Left lobe of liver (tissue), 2 donors: ENCODE measurements around the gene FAF2. TPM values are rescaled to one million over a fixed set of nuclear protein-coding genes. Genes with fewer than 3 reads are reported as not detected.
"Not testable (repeated sequence)": the region's sequence is repeated elsewhere in the genome, so short reads cannot be mapped to it uniquely, and the experiment has no call there.

Source experiments
- ATAC-seq: fragments of 200-7000 bp; cut with Tn5 transposase; one replicate; pipeline ENCODE4 v1.9.1; 2020; ENCODE audit warnings: mild to moderate bottlenecking, moderate library complexity
- DNase-seq: peaks from one replicate; pipeline ENCODE4 v3.0.0-alpha.2; 2020; ENCODE audit warnings: low spot score
- total RNA-seq: library from RNA; stranded (reverse); gene quantifications from one replicate; pipeline ENCODE4 v1.2.1, GENCODE V29; 2021
- donor health status: DM: no; HTN: no; CAD: no; lungs with moderate emphysema.
- donor health status: DM: no; HTN: yes; CAD: no.

The FAF2 gene
- total RNA-seq, 1 donor from 2014 or later: 16.5 TPM

- DNase-seq (peak; percentile 96), ATAC-seq (peak; percentile 95)
These were observed 31.9 kb upstream of the FAF2 start, which contains the start of gene CLTB for GRCh38 chr5:176415952-176416924. TSS of gene CLTB (minus strand) at chr5:176416539. CDS start at chr5:176416363, 176 bp downstream.

DNA sequence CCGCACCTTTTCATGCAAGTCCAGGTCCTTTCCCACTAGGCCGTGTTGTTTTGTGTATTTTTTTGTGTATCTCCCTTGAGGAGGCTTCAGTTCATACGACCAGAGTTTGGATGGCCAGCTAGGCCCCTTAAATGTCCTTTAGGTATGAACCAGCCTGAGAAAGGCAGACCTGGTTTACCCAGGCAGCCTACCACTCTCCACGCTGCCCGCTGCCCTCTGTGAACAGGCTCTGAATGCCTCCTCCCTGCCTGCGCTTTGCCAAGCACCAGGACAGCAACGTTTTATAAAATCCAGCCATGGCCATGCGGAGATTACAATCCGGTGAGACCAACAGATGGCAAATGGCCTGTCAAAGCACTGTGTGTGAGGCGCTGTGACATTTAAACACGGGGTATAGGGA, 31.2 kb upstream of the FAF2 start:
- no peak for DNase-seq
- ATAC-seq: no peak

GRCh38 chr5:176418251-176418650, 29.9 kb upstream of the FAF2 start:
- ATAC-seq (no peak), DNase-seq (no peak)

DNA sequence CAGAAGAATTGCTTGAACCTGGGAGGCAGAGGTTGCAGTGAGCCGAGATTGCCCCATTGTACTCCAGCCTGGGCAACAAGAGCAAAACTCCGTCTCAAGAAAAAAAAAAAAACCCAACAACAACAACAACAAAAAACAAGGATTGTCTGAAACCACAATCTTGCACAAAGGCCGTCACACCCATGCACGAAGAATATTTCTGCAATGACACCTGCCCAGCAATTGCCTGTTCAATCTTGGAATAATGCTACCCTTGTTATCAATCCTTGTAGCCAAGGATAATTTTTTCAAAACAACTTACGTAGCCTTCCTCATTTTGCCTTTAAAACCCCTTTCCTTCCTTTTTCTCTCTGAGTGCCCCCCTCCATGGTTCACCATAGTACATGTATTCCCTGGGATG, 28.1 kb upstream of the FAF2 start:
- ATAC-seq: no peak
- DNase-seq: no peak

- DNase-seq (no peak), ATAC-seq (no peak)
These were observed 27.1 kb upstream of the FAF2 start for GRCh38 chr5:176420972-176421544.

GRCh38 chr5:176424181-176424580, 24.0 kb upstream of the FAF2 start:
- DNase-seq (no peak), ATAC-seq (no peak)

GRCh38 chr5:176425138-176425537, 23.0 kb upstream of the FAF2 start:
- DNase-seq (no peak), ATAC-seq (no peak)

DNA sequence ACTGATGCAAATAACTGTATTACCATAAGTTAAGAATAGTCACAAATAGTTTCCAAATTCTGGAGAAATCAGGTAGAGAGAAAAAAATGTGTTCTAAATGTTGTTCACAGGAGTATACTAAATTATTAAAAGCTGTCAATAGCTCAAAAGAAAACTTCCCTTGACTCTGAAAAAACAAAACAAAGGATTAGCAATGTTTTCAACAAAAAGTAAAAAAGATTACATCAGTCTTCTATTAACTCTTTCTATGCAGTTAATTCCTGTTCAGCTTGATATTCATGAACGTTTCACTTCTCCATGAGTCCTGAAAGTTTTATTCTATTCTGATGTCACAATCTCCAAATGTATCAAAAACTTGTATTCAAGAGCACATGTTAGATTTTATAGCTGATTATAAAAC, 22.4 kb upstream of the FAF2 start:
- ATAC-seq: no peak

GRCh38 chr5:176426876-176427275, 21.3 kb upstream of the FAF2 start:
- no peak for DNase-seq
- no peak for ATAC-seq

More for the DNA sequence above, 22.4 kb upstream of the FAF2 start:
- no peak for DNase-seq

- ATAC-seq (no peak), DNase-seq (no peak)
These were observed 20.2 kb upstream of the FAF2 start for GRCh38 chr5:176427971-176428370.

- ATAC-seq: peak; percentile 79
- DNase-seq: no peak
These were observed 18.2 kb upstream of the FAF2 start for GRCh38 chr5:176429972-176430371.

GRCh38 chr5:176432707-176433106, 15.5 kb upstream of the FAF2 start:
- DNase-seq: no peak
- ATAC-seq: no peak

DNA sequence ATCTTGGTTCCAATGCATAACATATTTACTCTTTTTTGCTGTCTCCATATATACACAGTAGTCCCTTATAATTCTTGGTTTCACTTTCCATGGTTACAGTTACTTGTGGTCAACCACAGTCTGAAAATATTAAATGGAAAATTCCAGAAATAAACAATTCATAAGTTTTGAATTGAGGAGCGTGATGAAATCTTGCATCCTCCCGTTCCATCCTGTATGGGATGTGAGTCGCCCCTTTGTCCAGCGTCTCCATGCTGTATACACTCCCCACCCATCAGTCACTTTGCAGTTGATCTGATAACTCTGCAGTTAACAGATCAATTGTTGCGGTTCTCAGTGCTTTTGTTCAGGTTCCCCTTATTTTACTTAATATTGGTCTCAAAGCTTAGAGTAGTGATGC, 11.5 kb upstream of the FAF2 start:
- no peak for DNase-seq
- ATAC-seq: no peak

DNA sequence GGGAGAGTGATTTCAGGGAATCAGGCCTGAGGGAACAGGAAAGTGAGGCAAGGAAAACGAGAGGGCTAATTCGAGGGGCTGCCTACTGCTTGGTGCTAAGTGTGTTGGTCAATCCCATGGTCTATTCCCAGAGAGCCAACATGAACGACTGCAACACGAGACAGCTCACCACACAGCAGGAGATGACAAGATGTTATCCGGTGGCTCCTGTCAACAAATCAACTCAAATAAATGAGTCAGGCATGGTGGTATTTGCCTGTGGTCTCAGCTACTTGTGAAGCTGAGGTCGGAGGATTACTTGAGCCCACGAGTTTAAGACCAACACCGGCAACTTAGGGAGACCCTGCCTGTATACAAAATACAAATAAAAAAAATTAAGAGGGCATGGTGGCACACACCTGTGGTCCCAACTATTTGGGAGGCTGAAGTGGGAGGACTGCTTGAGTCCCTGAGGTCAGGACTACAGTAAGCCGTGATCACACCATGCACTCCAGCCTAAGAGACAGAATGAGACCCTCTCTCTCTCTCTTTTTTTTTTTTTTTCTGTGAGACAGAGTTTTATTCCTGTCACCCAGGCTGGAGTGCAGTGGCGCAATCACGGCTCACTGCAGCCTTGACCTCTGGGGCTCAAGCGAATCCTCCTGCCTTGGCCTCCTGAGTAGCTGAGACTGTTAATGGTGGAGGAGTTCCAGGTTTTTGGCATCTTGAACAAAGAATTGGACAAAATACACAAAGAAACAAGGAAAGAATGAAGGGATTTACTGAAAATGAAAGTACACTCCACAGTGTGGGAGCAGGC, 9.0 kb upstream of the FAF2 start:
- ATAC-seq: no peak
- DNase-seq: no peak

- peak; percentile 80 for ATAC-seq
- DNase-seq: no peak
These were observed 7.1 kb upstream of the FAF2 start for GRCh38 chr5:176440927-176441706.

DNA sequence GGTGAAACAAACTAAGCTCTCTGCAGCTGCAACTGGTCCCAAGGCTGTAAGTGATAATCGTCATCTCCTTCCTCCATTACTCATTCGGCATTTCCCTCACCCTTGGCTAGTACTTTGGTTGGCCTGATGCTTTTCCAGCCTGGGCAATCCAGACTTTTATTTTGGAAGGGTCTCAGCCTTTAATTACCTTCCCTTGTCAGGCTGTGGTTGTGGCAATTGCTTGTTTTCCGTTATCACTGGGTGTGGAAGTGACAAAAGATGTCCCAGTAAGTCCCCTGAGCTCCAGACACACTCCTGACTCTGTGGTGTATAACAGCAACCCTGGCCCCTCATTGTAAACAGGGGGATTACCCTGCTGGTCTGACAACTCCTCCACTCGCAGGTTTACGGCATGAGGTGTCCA, 6.3 kb upstream of the FAF2 start:
- no peak for ATAC-seq
- DNase-seq: no peak

- not testable (repeated sequence) for DNase-seq, ATAC-seq
These were observed 5.3 kb upstream of the FAF2 start for GRCh38 chr5:176442911-176443310.

- ATAC-seq (no peak), DNase-seq (no peak)
These were observed 3.4 kb upstream of the FAF2 start for GRCh38 chr5:176444742-176445141.

DNA sequence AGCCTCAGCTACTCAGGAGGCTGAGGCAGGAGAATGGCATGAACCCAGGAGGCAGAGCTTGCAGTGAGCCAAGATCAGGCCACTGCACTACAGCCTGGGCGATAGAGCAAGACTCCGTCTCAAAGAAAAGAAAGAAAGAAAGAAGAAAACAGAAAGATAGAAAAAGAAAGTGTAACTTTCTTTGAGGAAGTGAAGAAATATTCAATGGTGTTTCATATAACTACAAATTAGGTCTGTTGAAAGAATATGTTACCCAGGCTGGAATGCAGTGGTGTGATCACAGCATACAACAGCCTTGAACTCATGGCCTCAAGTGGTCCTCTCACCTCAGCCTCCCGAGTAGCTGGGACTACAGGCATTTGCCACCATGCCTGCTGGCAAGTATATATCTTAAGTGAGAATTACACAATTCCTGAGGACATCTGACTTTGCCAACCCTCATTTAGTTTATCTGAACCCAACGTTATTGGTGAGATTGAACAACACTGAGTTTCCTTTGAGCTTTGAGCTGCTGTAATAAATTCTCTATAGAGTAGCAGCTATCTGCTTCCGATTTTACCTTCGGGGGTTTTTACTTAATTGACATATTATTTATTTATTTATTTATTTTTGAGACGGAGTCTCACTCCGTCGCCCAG, 2.0 kb upstream of the FAF2 start:
- ATAC-seq (no peak), DNase-seq (no peak)
